Skeletal muscle tissue (tissue), 4 donors: ENCODE data around the gene VCL. TPM values are rescaled to one million over a fixed set of nuclear protein-coding genes. Genes with fewer than 3 reads are reported as not detected.

Source experiments
- H3K27ac ChIP-seq: one replicate; pipeline ENCODE4 v1.7.0; 2013; ENCODE audit warnings: mild to moderate bottlenecking, low read depth, low read length, inconsistent platforms
- H3K27me3 ChIP-seq, 3 donors: one replicate each; pipeline ENCODE4 v1.7.0; 2013; ENCODE audit warnings: low read length in 3 of 3; ENCODE audit not compliant: control insufficient read depth in 3 of 3, insufficient read depth in 3 of 3
- H3K36me3 ChIP-seq, 3 donors: one replicate each; pipeline ENCODE4 v1.7.0; 2013; ENCODE audit warnings: low read length in 3 of 3; ENCODE audit not compliant: control insufficient read depth in 3 of 3, insufficient read depth in 3 of 3
- H3K4me1 ChIP-seq, 3 donors: one replicate each; pipeline ENCODE4 v1.7.0; 2013; ENCODE audit warnings: low read length in 3 of 3, mild to moderate bottlenecking in 3 of 3; ENCODE audit not compliant: control insufficient read depth in 3 of 3, insufficient read depth in 3 of 3
- H3K4me3 ChIP-seq, 3 donors: one replicate each; pipeline ENCODE4 v1.7.0; 2013; ENCODE audit warnings: low read length in 3 of 3
- H3K9ac ChIP-seq, 3 donors: one replicate each; pipeline ENCODE4 v1.7.0; 2013; ENCODE audit warnings: low read length in 3 of 3, mild to moderate bottlenecking in 3 of 3, moderate library complexity in 2 of 3, low read depth in 1 of 3
- H3K9me3 ChIP-seq, 3 donors: one replicate each; pipeline ENCODE4 v1.7.0; 2013; ENCODE audit warnings: low read length in 3 of 3; ENCODE audit not compliant: control insufficient read depth in 3 of 3
- total RNA-seq: library from RNA; depleted of rRNA; stranded (reverse); fragments of >200 nt; gene quantifications from one replicate; pipeline ENCODE4 v1.2.3, GENCODE V29; 2014
- donor health status: Osteomylitis.

Gene VCL
- total RNA-seq, 1 donor from 2014 or later, result 83.0 TPM

DNA sequence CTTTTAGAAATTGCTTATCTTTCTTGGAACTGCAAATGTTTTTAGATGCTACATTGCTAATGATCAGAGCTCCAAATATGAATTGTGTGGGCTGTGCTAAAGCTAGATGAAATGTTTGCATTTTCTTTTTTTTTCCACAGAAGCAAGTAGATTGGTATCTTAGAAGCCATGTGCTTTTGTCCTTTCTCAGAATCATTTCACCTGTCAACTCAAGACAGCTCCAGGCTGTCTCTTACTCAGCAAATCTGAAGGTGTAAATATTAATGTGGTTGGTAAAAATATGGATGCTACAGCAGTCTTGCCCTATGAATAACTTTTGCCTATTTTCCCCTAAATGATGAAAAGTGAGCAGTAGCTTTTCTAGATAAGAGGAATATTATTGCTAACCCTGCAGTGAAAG, 111.5 kb downstream of the VCL start:
- no peaks in the 10 kb centered on the region for H3K27me3 ChIP-seq
- no peak overlapping the region for H3K4me3 ChIP-seq
- no peaks in the 10 kb centered on the region for H3K4me1 ChIP-seq
- peaks cover 77 to 90% (median 88%) of the 10 kb centered on the region in 3 donors for H3K36me3 ChIP-seq
- H3K27ac ChIP-seq, result no peak overlapping the region
- H3K9me3 ChIP-seq, result no peaks in the 10 kb centered on the region
- no peak overlapping the region for H3K9ac ChIP-seq

DNA sequence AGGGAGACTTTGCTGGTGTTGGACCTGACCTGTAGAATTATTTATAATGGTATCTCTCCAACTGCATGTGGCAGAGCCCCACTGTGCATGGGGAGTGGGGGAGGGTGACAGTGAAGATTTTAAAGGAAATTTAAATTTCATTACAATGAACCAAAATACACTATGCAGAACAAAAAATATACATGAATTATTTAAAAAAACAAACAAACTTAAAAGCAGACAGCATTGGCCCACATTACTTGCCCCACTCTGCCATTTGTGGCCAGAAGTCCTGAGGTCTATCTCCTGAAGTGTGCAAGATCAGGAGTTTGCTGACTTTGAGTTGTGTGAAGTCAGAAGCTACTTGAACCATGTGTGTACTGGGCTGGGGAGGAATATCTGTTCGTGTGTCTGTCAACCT, 112.2 kb downstream of the VCL start:
- Histone ChIP-seq H3K27ac (no peak overlapping the region), H3K27me3 (no peaks in the 10 kb centered on the region), H3K4me3 (no peak overlapping the region), H3K9ac (peak overlapping the region in 1 of 3 donors; percentile 23), H3K36me3 (peaks cover 78 to 90% (median 88%) of the 10 kb centered on the region in 3 donors), H3K9me3 (no peaks in the 10 kb centered on the region), H3K4me1 (no peaks in the 10 kb centered on the region)

GRCh38 chr10:74111799-74112198, 113.9 kb downstream of the VCL start:
- H3K36me3 ChIP-seq, result peaks cover 77 to 90% (median 85%) of the 10 kb centered on the region in 3 donors
- no peaks in the 10 kb centered on the region for H3K27me3 ChIP-seq
- no peaks in the 10 kb centered on the region for H3K9me3 ChIP-seq
- H3K9ac ChIP-seq, result no peak overlapping the region
- H3K27ac ChIP-seq, result no peak overlapping the region
- no peak overlapping the region for H3K4me3 ChIP-seq
- no peaks in the 10 kb centered on the region for H3K4me1 ChIP-seq

DNA sequence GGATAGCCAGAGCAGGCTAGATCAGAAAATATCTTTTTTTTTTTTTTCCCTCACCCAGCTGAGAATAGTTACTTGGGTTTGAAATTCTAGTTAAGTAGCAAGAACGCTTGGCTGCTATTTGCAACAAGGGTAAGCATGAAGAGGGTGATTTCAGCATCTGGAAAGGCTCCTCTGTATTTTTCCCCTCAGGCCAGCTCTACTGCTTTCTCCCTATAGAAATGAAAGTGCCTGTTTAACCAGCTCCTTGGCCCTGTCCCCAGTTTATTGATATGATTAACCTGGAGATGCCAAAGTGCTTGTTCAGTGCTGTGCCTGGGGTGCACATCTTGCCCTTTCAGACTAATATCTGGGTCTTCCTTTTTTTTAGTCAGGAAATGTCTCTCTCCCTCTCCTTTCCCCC, 115.6 kb downstream of the VCL start:
- H3K9me3 ChIP-seq, result no peaks in the 10 kb centered on the region
- no peaks in the 10 kb centered on the region for H3K4me1 ChIP-seq
- peak overlapping the region; percentile 7 for H3K27ac ChIP-seq
- H3K9ac ChIP-seq, result no peak overlapping the region
- no peaks in the 10 kb centered on the region for H3K27me3 ChIP-seq
- H3K36me3 ChIP-seq, result peaks cover 74 to 94% (median 86%) of the 10 kb centered on the region in 3 donors
- no peak overlapping the region for H3K4me3 ChIP-seq

- no peaks in the 10 kb centered on the region for H3K27me3 ChIP-seq
- no peaks in the 10 kb centered on the region for H3K4me1 ChIP-seq
- peaks cover 74 to 95% (median 86%) of the 10 kb centered on the region in 3 donors for H3K36me3 ChIP-seq
- no peak overlapping the region for H3K4me3 ChIP-seq
- no peaks in the 10 kb centered on the region for H3K9me3 ChIP-seq
- H3K9ac ChIP-seq, result no peak overlapping the region
- no peak overlapping the region for H3K27ac ChIP-seq
These were observed 116.1 kb downstream of the VCL start for GRCh38 chr10:74114041-74114448.

DNA sequence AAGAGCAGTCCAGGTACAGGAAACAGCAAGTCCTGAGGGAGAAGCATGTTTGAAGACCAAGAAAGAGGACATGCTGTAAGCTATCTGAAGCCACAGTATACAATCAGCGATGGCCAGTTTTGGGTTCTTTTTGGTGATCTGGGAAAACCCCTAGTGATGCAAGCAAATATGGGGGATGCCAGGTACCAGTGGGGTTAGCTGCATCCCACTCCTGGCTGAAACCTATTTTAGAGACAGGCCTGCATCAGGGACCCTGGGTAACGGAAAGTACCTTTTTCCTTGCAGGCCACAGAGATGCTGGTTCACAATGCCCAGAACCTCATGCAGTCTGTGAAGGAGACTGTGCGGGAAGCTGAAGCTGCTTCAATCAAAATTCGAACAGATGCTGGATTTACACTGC, 119.8 kb downstream of the VCL start:
- Histone ChIP-seq H3K4me1 (no peaks in the 10 kb centered on the region), H3K27ac (no peak overlapping the region), H3K9me3 (no peaks in the 10 kb centered on the region), H3K36me3 (peaks cover 42 to 85% (median 73%) of the 10 kb centered on the region in 3 donors), H3K27me3 (no peaks in the 10 kb centered on the region), H3K9ac (no peak overlapping the region), H3K4me3 (no peak overlapping the region)

DNA sequence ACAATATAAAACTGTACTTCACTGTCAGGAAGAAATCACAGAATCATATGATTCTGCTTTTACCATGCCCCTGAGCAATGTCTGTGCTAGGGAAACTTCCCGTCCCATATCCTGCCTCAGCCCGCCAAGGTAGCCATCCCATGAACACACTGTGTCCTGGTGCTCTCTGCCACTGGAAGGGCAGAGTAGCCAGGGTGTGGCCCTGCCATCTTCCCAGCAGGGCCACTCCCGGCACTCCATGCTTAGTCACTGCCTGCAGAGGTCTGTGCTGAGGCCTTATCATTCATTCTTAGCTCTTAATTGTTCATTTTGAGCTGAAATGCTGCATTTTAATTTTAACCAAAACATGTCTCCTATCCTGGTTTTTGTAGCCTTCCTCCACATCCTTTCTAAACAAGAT, 120.9 kb downstream of the VCL start:
- Histone ChIP-seq H3K4me3 (no peak overlapping the region), H3K27ac (no peak overlapping the region), H3K27me3 (no peaks in the 10 kb centered on the region), H3K36me3 (peaks cover 39 to 84% (median 76%) of the 10 kb centered on the region in 3 donors), H3K9ac (no peak overlapping the region), H3K4me1 (no peaks in the 10 kb centered on the region), H3K9me3 (no peaks in the 10 kb centered on the region)

DNA sequence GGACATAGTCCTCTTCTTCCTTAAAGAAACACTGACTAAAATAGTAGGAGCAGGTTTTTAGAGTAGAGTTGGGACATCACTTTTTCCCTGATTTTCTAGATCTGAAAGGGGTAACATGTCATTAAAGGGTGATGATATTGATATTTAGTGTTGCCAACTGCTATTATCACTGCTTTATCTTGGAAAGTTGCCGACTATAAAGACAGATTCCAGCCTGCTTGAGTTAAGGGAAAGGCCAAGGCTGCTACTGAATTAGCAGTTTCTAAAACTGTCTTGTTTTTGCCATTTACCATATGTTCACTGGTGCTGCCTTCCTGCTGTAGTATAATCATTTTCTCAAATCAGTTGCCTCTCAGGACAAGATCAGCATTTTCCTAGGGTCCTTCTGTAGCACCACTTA, 123.0 kb downstream of the VCL start:
- H3K36me3 ChIP-seq, result peaks cover 19 to 78% (median 75%) of the 10 kb centered on the region in 3 donors
- H3K27me3 ChIP-seq, result no peaks in the 10 kb centered on the region
- no peaks in the 10 kb centered on the region for H3K4me1 ChIP-seq
- no peak overlapping the region for H3K27ac ChIP-seq
- H3K9ac ChIP-seq, result no peak overlapping the region
- H3K4me3 ChIP-seq, result no peak overlapping the region
- no peaks in the 10 kb centered on the region for H3K9me3 ChIP-seq

DNA sequence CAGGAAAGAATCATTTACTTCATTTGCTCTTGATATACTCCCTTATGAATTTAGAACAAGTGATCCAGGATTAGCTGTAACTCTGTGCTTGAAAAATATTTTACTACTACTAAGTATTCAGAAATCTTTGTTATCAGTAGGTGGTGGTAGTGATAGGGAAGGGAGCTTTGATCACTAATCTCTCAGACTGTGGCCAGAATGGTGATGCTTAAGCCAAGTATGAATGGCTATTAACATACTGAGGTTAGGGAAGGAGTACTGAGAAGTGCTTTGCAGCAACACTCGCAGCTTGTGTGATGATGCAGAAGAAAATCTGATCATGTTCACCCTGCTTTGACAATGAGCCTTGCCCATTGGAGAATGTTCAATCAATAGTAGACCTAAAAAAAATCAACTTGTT, 123.5 kb downstream of the VCL start:
- Histone ChIP-seq H3K9me3 (no peaks in the 10 kb centered on the region), H3K9ac (no peak overlapping the region), H3K4me1 (no peaks in the 10 kb centered on the region), H3K27ac (no peak overlapping the region), H3K27me3 (no peaks in the 10 kb centered on the region), H3K4me3 (no peak overlapping the region), H3K36me3 (peaks cover 20 to 78% (median 75%) of the 10 kb centered on the region in 3 donors)

DNA sequence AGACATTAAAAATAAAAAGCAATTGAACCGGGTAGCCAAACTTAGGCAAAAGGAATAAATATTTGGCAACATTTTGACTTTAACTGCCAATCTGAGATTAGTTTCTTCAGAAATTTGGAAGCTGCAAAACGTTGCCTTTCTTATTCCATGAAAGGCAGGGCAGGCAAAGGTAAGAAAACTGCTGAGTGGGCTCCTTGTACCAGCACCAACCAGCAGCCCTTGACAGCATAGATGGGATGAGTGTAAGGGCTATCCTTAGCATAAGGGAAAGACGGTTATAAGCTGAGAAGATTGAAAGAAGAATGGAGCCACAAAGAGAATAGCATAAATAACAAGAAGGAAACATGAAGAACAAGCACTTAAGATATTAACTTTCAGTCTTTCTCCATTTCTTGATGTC, 124.1 kb downstream of the VCL start:
- Histone ChIP-seq H3K36me3 (peaks cover 20 to 75% (median 74%) of the 10 kb centered on the region in 3 donors), H3K9me3 (no peaks in the 10 kb centered on the region), H3K9ac (no peak overlapping the region), H3K27me3 (no peaks in the 10 kb centered on the region), H3K4me1 (no peaks in the 10 kb centered on the region), H3K4me3 (no peak overlapping the region), H3K27ac (no peak overlapping the region)

DNA sequence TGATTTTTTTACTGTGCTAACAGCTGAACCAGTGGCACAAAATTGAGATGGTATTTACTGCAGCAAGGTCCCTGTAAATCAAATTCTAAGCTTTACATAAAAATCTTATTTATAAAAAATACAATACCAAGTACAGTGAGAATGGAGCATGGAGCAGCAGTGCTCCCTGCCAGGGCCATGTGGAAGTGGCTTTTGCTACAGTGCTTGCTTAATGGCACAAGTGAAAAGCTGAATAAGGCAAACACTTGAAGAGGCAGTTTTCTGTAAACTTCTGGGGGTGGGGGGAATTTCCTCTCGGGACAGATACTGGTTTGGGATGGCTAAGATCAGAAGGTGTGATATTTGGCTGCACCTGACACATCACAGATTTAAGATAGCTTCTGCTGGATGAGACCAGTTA, 125.2 kb downstream of the VCL start:
- Histone ChIP-seq H3K27me3 (no peaks in the 10 kb centered on the region), H3K9ac (no peak overlapping the region), H3K4me3 (no peak overlapping the region), H3K36me3 (peaks cover 17 to 71% (median 66%) of the 10 kb centered on the region in 3 donors), H3K9me3 (no peaks in the 10 kb centered on the region), H3K4me1 (no peaks in the 10 kb centered on the region), H3K27ac (no peak overlapping the region)
